ENCODE measurements around the gene P2RX3.

P2RX3 gene

DNA sequence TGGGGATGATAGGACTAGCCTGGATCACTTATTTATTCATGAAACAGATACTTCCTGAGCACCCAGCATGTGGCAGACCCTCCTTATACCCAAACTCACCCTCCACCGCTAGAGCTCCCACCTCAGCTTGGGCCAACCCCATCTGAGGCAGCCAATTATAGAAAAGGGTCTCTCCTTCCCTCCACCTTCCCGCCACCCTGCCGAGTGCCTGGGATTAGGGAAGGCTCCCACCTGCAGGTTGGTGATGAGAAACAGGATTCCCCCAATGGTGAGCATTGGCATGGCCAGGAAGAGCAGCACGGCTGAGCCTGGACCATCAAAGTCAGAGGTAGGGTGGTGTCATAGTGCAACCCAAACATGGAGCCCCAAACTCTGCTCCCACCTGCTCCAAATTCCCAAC, 82.9 kb downstream of the P2RX3 start:
- TF ChIP-seq, protein P1, sequence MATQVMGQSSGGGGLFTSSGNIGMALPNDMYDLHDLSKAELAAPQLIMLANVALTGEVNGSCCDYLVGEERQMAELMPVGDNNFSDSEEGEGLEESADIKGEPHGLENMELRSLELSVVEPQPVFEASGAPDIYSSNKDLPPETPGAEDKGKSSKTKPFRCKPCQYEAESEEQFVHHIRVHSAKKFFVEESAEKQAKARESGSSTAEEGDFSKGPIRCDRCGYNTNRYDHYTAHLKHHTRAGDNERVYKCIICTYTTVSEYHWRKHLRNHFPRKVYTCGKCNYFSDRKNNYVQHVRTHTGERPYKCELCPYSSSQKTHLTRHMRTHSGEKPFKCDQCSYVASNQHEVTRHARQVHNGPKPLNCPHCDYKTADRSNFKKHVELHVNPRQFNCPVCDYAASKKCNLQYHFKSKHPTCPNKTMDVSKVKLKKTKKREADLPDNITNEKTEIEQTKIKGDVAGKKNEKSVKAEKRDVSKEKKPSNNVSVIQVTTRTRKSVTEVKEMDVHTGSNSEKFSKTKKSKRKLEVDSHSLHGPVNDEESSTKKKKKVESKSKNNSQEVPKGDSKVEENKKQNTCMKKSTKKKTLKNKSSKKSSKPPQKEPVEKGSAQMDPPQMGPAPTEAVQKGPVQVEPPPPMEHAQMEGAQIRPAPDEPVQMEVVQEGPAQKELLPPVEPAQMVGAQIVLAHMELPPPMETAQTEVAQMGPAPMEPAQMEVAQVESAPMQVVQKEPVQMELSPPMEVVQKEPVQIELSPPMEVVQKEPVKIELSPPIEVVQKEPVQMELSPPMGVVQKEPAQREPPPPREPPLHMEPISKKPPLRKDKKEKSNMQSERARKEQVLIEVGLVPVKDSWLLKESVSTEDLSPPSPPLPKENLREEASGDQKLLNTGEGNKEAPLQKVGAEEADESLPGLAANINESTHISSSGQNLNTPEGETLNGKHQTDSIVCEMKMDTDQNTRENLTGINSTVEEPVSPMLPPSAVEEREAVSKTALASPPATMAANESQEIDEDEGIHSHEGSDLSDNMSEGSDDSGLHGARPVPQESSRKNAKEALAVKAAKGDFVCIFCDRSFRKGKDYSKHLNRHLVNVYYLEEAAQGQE (IDR thresholded peaks at IDR 0.05; ENCODE audit: low read depth) = no peak
- TF ChIP-seq FOXM1 (IDR thresholded peaks at IDR 0.05; ENCODE audit: borderline replicate concordance, low read depth) (no peak), CREB1 (IDR thresholded peaks at IDR 0.05; ENCODE audit: low read depth) (no peak)

DNA sequence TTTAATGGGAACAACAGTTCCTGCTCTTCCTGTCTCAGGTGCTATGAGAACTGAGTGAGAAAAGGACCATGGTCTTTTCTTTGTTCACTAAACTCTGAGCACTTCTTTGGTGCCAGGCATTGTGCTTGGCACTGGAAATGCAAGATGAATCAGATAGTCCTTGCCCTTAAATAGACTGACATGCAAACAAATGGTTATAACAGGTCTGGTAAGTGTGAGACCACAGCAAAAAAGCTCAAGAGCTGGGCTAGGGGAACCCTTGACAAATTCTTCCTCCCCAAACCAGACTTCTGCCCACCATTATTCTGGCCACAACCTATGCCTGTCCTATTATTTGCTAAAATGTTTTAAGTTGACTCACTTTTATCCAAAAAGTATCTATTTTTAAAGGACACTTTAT, 83.7 kb downstream of the P2RX3 start:
- TF ChIP-seq TAF1 (IDR thresholded peaks at IDR 0.05; ENCODE audit: low read depth) (no peak), TCF12 (IDR thresholded peaks at IDR 0.05; ENCODE audit: low read depth) (no peak), EP300 (IDR thresholded peaks at IDR 0.05; ENCODE audit: borderline replicate concordance) (no peak), NFIC (IDR thresholded peaks at IDR 0.05) (no peak), ZBTB7A (IDR thresholded peaks at IDR 0.05; ENCODE audit: low read depth) (no peak), FOXM1 (IDR thresholded peaks at IDR 0.05; ENCODE audit: borderline replicate concordance, low read depth) (no peak), CEBPB (IDR thresholded peaks at IDR 0.05) (no peak)
